HCT116 (cell line): ENCODE results near the gene SPTLC1. TPM values are rescaled to one million over a fixed set of nuclear protein-coding genes. Genes with fewer than 3 reads are reported as not detected.

Source experiments
- ATAC-seq: fragments of 200-7000 bp; cut with Tn5 transposase; 2 replicates; pipeline ENCODE4 v1.9.1; 2020; ENCODE audit warnings: mild to moderate bottlenecking, moderate library complexity
- BruUV-seq: library from RNA; stranded (reverse); fragments of 400-500 nt; replicated peaks from 2 replicates; lab custom pipeline; 2021; lab: Mats Ljungman, UMichigan
- CTCF ChIA-PET: fragments of 300-600 bp; sonication (Branson Sonifier 250); formaldehyde crosslinking; loops from one replicate; lab custom pipeline; 2021; ENCODE audit warnings: antibody characterized with exemption; lab: Charles Lee
- POLR2A ChIA-PET: fragments of 300-600, 350-600 bp; sonication (Branson Sonifier 250); formaldehyde crosslinking; loops from one replicate; lab custom pipeline; 2021; ENCODE audit warnings: antibody characterized with exemption; lab: Charles Lee
- RAD21 ChIA-PET, 2 experiments: fragments of 300-600 bp; sonication (Branson Sonifier 250); formaldehyde crosslinking; loops; one replicate each; lab custom pipeline; 2023; ENCODE audit warnings: low total read pairs in 2 of 2; ENCODE audit not compliant: uncharacterized antibody in 2 of 2, unreplicated experiment in 2 of 2, low non-redundant PET in 1 of 2; lab: Charles Lee
- DNase-seq: peaks from one replicate; pipeline ENCODE4 v3.0.0-alpha.2; 2010; ENCODE audit warnings: low read depth, low spot score
- H2AFZ ChIP-seq: fragments of 200-600 bp; shearing (Covaris generic), sonication (generic); 2 replicates; pipeline ENCODE4 v1.6.1; 2017; ENCODE audit warnings: low read depth, mixed run types, mixed read lengths, antibody characterized with exemption, low read length; ENCODE audit not compliant: poor library complexity, severe bottlenecking
- H3K27ac ChIP-seq: 2 replicates; pipeline ENCODE4 v1.5.1; 2012; ENCODE audit warnings: low read depth, low read length
- H3K27me3 ChIP-seq: fragments of 200-600 bp; sonication (generic); 2 replicates; pipeline ENCODE4 v1.6.1; 2016; ENCODE audit warnings: mixed run types, low read length, mixed read lengths; ENCODE audit not compliant: insufficient read depth
- H3K36me3 ChIP-seq, 2 experiments: fragments of 200-500 bp in 1 of 2; fragments of 200-600 bp in 1 of 2; sonication (Bioruptor generic) in 1 of 2; sonication (generic) in 1 of 2; 2 replicates each; pipeline versions ENCODE4 v1.5.1 to v1.6.1; 2014 to 2016; ENCODE audit warnings: low read length in 2 of 2, inconsistent platforms in 1 of 2, mixed read lengths in 1 of 2, mixed run types in 1 of 2; ENCODE audit not compliant: insufficient read depth in 2 of 2, control insufficient read depth in 1 of 2
- H3K4me1 ChIP-seq, 2 experiments: fragments of 200-600 bp in 1 of 2; sonication (generic) in 1 of 2; 2 replicates each; pipeline versions ENCODE4 v1.5.1 to v1.6.1; 2012 to 2017; ENCODE audit warnings: low read length in 2 of 2, inconsistent platforms in 1 of 2, mild to moderate bottlenecking in 1 of 2, mixed read lengths in 1 of 2, mixed run types in 1 of 2, moderate library complexity in 1 of 2; ENCODE audit not compliant: insufficient read depth in 2 of 2, control insufficient read depth in 1 of 2
- H3K4me2 ChIP-seq: fragments of 200-600 bp; sonication (generic); 2 replicates; pipeline ENCODE4 v1.6.1; 2017; ENCODE audit warnings: mixed run types, low read length, mixed read lengths
- H3K4me3 ChIP-seq, 2 experiments: fragments of 200-600 bp in 1 of 2; sonication (generic) in 1 of 2; replicated peaks in 1 of 2; 2 replicates each; pipeline ENCODE4 v1.5.1; 2011 to 2016; ENCODE audit warnings: low read length in 2 of 2, control low read depth in 1 of 2, low read depth in 1 of 2, mild to moderate bottlenecking in 1 of 2, mixed read lengths in 1 of 2, mixed run types in 1 of 2
- H3K79me2 ChIP-seq: fragments of 200-600 bp; sonication (generic); 2 replicates; pipeline ENCODE4 v1.6.1; 2017; ENCODE audit warnings: mild to moderate bottlenecking, mixed run types, low read length, moderate library complexity, mixed read lengths; ENCODE audit not compliant: insufficient read depth
- H3K9ac ChIP-seq: fragments of 200-600 bp; sonication (generic); 2 replicates; pipeline ENCODE4 v1.6.1; 2016; ENCODE audit warnings: low read length, mixed read lengths
- H3K9me2 ChIP-seq: fragments of 200-600 bp; sonication (generic), shearing (Covaris generic); 2 replicates; pipeline ENCODE4 v1.6.1; 2017; ENCODE audit warnings: mixed run types, mild to moderate bottlenecking, moderate library complexity; ENCODE audit not compliant: insufficient read depth
- H3K9me3 ChIP-seq, 2 experiments: fragments of 200-500 bp in 1 of 2; fragments of 200-600 bp in 1 of 2; sonication (Bioruptor generic) in 1 of 2; sonication (generic) in 1 of 2; 2 replicates each; pipeline ENCODE4 v1.6.1; 2014 to 2017; ENCODE audit warnings: low read length in 2 of 2, mixed read lengths in 2 of 2, inconsistent platforms in 1 of 2, low read depth in 1 of 2, mild to moderate bottlenecking in 1 of 2, mixed run types in 1 of 2, moderate library complexity in 1 of 2; ENCODE audit not compliant: control insufficient read depth in 1 of 2, insufficient read depth in 1 of 2
- H4K20me1 ChIP-seq: fragments of 200-600 bp; sonication (generic), shearing (Covaris generic); 2 replicates; pipeline ENCODE4 v1.6.1; 2017; ENCODE audit warnings: mixed run types, mild to moderate bottlenecking, moderate library complexity; ENCODE audit not compliant: insufficient read depth
- FOSL1 ChIP-seq: IDR thresholded peaks from 2 replicates; pipeline ENCODE4 v1.6.1; 2012; ENCODE audit warnings: low read depth
- POLR2A ChIP-seq: IDR thresholded peaks from 2 replicates; pipeline ENCODE4 v1.7.0; 2011; ENCODE audit warnings: borderline replicate concordance; ENCODE audit not compliant: insufficient read depth, insufficient read length; ENCODE audit errors: extremely low read depth
- SIN3A ChIP-seq: IDR thresholded peaks from 2 replicates; pipeline ENCODE4 v1.6.1; 2012; ENCODE audit warnings: low read depth
- SP1 ChIP-seq: IDR thresholded peaks from 2 replicates; pipeline ENCODE4 v1.6.1; 2012; ENCODE audit warnings: low read depth
- YY1 ChIP-seq: IDR thresholded peaks from 2 replicates; pipeline ENCODE4 v1.6.1; 2011; ENCODE audit warnings: low read length, low read depth, moderate library complexity, mild to moderate bottlenecking; ENCODE audit not compliant: insufficient replicate concordance; ENCODE audit errors: extremely low read depth
- intact Hi-C: fragments of 100-400 bp; cut with micrococcal nuclease; formaldehyde crosslinking; loops from 2 replicates; pipeline ENCODE4 v1.10.0; 2022
- total RNA-seq: library from RNA; stranded (reverse); gene quantifications from one replicate; pipeline ENCODE4 v1.2.1, GENCODE V29; 2021; ENCODE audit not compliant: unreplicated experiment
- TF ChIP-seq, protein P1 (sequence below): IDR thresholded peaks from 2 replicates; pipeline ENCODE4 v1.6.1; 2012; ENCODE audit warnings: low read depth
- TF ChIP-seq, protein P2 (sequence below), 3 experiments: fragments of 200-600 bp in 1 of 3; sonication (generic) in 1 of 3; IDR thresholded peaks in 2 of 3; conservative IDR thresholded peaks in 1 of 3; 2 replicates each; pipeline ENCODE4 v1.5.1; 2012 to 2017; ENCODE audit warnings: low read depth in 2 of 3, low read length in 2 of 3, antibody characterized with exemption in 1 of 3, borderline replicate concordance in 1 of 3, control low read depth in 1 of 3, mild to moderate bottlenecking in 1 of 3, mixed read lengths in 1 of 3, mixed run types in 1 of 3, moderate library complexity in 1 of 3; ENCODE audit not compliant: insufficient read depth in 1 of 3
- TF ChIP-seq, protein P3 (sequence below): IDR thresholded peaks from 2 replicates; pipeline ENCODE4 v1.6.1; 2012

SPTLC1 gene
- total RNA-seq, 1 experiment from 2014 or later, result 81.7 TPM

DNA sequence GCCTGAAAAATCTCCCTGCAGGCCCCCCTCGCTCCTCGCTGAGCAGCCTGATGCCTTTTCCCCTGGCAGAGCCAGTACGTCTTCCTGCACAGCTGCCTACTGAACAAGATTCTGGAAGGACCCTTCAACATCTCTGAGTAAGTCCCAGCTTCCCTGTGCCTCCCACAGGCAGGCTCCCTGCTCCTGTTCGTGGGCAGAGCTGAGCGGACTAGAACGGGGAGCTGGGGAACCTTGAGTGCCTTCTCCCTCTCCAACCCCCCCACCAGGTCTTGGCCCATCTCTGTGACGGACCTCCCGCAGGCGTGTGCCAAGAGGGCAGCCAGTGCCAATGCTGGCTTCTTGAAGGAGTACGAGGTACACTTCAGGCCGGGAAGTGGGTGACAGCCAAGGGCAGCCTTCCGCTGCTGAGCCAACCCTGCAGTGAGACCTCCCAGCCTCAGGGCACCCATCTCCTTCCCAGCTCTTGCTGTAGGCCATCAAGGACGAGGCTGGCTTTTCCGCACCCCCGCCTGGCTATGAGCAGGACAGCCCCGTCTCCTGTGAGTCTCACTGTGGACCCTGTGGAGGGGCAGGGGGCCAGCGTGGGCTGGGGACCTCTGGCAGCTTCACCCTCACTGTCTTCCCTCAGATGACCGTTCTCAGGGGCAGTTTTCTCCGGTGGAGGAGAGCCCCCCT is 21.1 kb upstream of the SPTLC1 start:
- no TSS peak for BruUV-seq
- ATAC-seq (no peak), DNase-seq (no peak)
- Histone ChIP-seq H3K36me3 (no peaks in the 10 kb centered on the region), H3K9ac (no peak overlapping the region), H3K9me2 (no peaks in the 10 kb centered on the region), H3K27ac (no peak overlapping the region), H3K9me3 (no peaks in the 10 kb centered on the region; a peak in 1 of 4 replicates), H3K27me3 (0 out of 2 replicates have a peak, but pooled peaks cover 3% of the 10 kb centered on the region), H4K20me1 (no peaks in the 10 kb centered on the region), H2AFZ (no peak overlapping the region), H3K4me1 (peaks cover 2 to 22% of the 10 kb centered on the region in 2 experiments; a peak in 3 of 4 replicates), H3K4me2 (no peak overlapping the region), H3K79me2 (no peaks in the 10 kb centered on the region), H3K4me3 (no peak overlapping the region)
- POLR2A ChIA-PET, result no interaction called here
- intact Hi-C loops, result loop anchor here (5.0 kb wide), 3 partner anchors 101 to 656 kb away; no protein-coding TSS in a partner anchor
- CTCF ChIA-PET, result interaction anchor here (1.3 to 1.4 kb wide), 2 partner anchors 571 to 654 kb away, joined by 3 read pairs; no protein-coding TSS in a partner anchor
- TF ChIP-seq FOSL1 (no peak), POLR2A (no peak), SIN3A (no peak), YY1 (no peak), SP1 (no peak)
- TF ChIP-seq, protein P1, sequence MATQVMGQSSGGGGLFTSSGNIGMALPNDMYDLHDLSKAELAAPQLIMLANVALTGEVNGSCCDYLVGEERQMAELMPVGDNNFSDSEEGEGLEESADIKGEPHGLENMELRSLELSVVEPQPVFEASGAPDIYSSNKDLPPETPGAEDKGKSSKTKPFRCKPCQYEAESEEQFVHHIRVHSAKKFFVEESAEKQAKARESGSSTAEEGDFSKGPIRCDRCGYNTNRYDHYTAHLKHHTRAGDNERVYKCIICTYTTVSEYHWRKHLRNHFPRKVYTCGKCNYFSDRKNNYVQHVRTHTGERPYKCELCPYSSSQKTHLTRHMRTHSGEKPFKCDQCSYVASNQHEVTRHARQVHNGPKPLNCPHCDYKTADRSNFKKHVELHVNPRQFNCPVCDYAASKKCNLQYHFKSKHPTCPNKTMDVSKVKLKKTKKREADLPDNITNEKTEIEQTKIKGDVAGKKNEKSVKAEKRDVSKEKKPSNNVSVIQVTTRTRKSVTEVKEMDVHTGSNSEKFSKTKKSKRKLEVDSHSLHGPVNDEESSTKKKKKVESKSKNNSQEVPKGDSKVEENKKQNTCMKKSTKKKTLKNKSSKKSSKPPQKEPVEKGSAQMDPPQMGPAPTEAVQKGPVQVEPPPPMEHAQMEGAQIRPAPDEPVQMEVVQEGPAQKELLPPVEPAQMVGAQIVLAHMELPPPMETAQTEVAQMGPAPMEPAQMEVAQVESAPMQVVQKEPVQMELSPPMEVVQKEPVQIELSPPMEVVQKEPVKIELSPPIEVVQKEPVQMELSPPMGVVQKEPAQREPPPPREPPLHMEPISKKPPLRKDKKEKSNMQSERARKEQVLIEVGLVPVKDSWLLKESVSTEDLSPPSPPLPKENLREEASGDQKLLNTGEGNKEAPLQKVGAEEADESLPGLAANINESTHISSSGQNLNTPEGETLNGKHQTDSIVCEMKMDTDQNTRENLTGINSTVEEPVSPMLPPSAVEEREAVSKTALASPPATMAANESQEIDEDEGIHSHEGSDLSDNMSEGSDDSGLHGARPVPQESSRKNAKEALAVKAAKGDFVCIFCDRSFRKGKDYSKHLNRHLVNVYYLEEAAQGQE, result no peak
- TF ChIP-seq, protein P2, sequence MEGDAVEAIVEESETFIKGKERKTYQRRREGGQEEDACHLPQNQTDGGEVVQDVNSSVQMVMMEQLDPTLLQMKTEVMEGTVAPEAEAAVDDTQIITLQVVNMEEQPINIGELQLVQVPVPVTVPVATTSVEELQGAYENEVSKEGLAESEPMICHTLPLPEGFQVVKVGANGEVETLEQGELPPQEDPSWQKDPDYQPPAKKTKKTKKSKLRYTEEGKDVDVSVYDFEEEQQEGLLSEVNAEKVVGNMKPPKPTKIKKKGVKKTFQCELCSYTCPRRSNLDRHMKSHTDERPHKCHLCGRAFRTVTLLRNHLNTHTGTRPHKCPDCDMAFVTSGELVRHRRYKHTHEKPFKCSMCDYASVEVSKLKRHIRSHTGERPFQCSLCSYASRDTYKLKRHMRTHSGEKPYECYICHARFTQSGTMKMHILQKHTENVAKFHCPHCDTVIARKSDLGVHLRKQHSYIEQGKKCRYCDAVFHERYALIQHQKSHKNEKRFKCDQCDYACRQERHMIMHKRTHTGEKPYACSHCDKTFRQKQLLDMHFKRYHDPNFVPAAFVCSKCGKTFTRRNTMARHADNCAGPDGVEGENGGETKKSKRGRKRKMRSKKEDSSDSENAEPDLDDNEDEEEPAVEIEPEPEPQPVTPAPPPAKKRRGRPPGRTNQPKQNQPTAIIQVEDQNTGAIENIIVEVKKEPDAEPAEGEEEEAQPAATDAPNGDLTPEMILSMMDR (IDR thresholded peaks at IDR 0.05 in 2 of 3, conservative IDR thresholded peaks at IDR 0.05 in 1 of 3; ENCODE audit: borderline replicate concordance in 1 of 3, insufficient read depth in 1 of 3, low read depth in 2 of 3, low read length in 2 of 3), result no peak
- TF ChIP-seq, protein P3, sequence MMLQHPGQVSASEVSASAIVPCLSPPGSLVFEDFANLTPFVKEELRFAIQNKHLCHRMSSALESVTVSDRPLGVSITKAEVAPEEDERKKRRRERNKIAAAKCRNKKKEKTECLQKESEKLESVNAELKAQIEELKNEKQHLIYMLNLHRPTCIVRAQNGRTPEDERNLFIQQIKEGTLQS, result no peak
- RAD21 ChIA-PET, result no interaction called here
